Spleen (tissue), 7 donors: ENCODE data around the gene OTOG.

Experiments
- CTCF ChIP-seq, 11 experiments: fragments of 200-600 bp in 7 of 11; fragments of 450-650 bp in 4 of 11; sonication (generic) in 4 of 11; IDR thresholded peaks in 8 of 11; conservative IDR thresholded peaks in 3 of 11; 1 replicate in 7 of 11; 2 replicates in 4 of 11; pipeline versions ENCODE4 v1.4.0 to v1.8.0; 2016 to 2021; ENCODE audit warnings: antibody characterized with exemption in 11 of 11, inconsistent platforms in 4 of 11, mild to moderate bottlenecking in 1 of 11
- POLR2A ChIP-seq, 3 donors: fragments of 450-650 bp; IDR thresholded peaks; one replicate each; pipeline ENCODE4 v1.5.1; 2017; ENCODE audit warnings: antibody characterized with exemption in 3 of 3, mild to moderate bottlenecking in 1 of 3
- POLR2AphosphoS5 ChIP-seq, 3 donors: sonication (generic); formaldehyde crosslinking; IDR thresholded peaks; one replicate each; pipeline ENCODE4 v1.5.1; 2017; ENCODE audit warnings: antibody characterized with exemption in 3 of 3
- donor health status: DM: no; HTN: no; CAD: no; lungs with moderate emphysema.
- donor health status: DM: no; HTN: no; CAD: no.
- donor health status: DM: no; HTN: no; CAD: no.

- no peak for TF ChIP-seq CTCF (IDR thresholded peaks at IDR 0.05 in 8 of 11, conservative IDR thresholded peaks at IDR 0.05 in 3 of 11)
- no peak for TF ChIP-seq POLR2A (IDR thresholded peaks at IDR 0.05)
- TF ChIP-seq POLR2AphosphoS5 (IDR thresholded peaks at IDR 0.05): no peak
Measured at GRCh38 chr11:17590463-17590862, 43.4 kb downstream of the OTOG start.
